Uterus (tissue), 4 donors: ENCODE measurements around the gene SLC39A10. TPM values are rescaled to one million over a fixed set of nuclear protein-coding genes. Genes with fewer than 3 reads are reported as not detected.
A peak's percentile ranks its signal among the peaks of the same experiment; 100 is the strongest.

Experiments used
- DNase-seq, 2 donors: peaks; one replicate each; pipeline ENCODE4 v3.0.0-alpha.2; 2019 to 2020
- H3K27ac ChIP-seq, 2 donors: fragments of 200-600 bp; sonication (generic); 1 replicate in 1 of 2; 2 replicates in 1 of 2; pipeline ENCODE4 v1.5.1; 2016 to 2018
- H3K27me3 ChIP-seq, 2 donors: fragments of 200-600 bp; sonication (generic); one replicate each; pipeline ENCODE4 v1.5.1; 2018 to 2019; ENCODE audit warnings: control low read depth in 1 of 2
- H3K36me3 ChIP-seq, 2 donors: fragments of 200-600 bp; sonication (generic); one replicate each; pipeline ENCODE4 v1.5.1; 2019; ENCODE audit warnings: control low read depth in 1 of 2
- H3K4me1 ChIP-seq, 2 donors: fragments of 200-600 bp; sonication (generic); one replicate each; pipeline ENCODE4 v1.5.1; 2018 to 2019; ENCODE audit warnings: control low read depth in 1 of 2
- H3K4me3 ChIP-seq, 2 donors: fragments of 200-600 bp; sonication (generic); 1 replicate in 1 of 2; 2 replicates in 1 of 2; pipeline ENCODE4 v1.5.1; 2018 to 2019; ENCODE audit warnings: mild to moderate bottlenecking in 1 of 2
- H3K9me3 ChIP-seq, 2 donors: fragments of 200-600 bp; sonication (generic); one replicate each; pipeline ENCODE4 v1.5.1; 2019; ENCODE audit warnings: control low read depth in 1 of 2
- POLR2A ChIP-seq, 2 donors: fragments of 450-650 bp; IDR thresholded peaks; one replicate each; pipeline ENCODE4 v1.6.1; 2016; ENCODE audit warnings: antibody characterized with exemption in 2 of 2, mild to moderate bottlenecking in 1 of 2, moderate library complexity in 1 of 2
- intact Hi-C: fragments of 100-400 bp; cut with DNase I; formaldehyde crosslinking; loops from one replicate; pipeline ENCODE4 v1.15.1; 2023; ENCODE audit warnings: low total_unique reads
- total RNA-seq, 4 donors: library from RNA; depleted of rRNA in 3 of 4; stranded (reverse); fragments of >200 nt in 3 of 4; gene quantifications; one replicate each; pipeline versions ENCODE4 v1.1.0 to v1.2.4, GENCODE V29; 2014 to 2023
- TF ChIP-seq, protein P1 (sequence below), 4 experiments: fragments of 200-600 bp in 2 of 4; fragments of 450-650 bp in 2 of 4; sonication (generic) in 2 of 4; IDR thresholded peaks; one replicate each; pipeline ENCODE4 v1.5.1; 2016 to 2019; ENCODE audit warnings: antibody characterized with exemption in 4 of 4, mild to moderate bottlenecking in 2 of 4, moderate library complexity in 1 of 4
- donor health status: DM: yes; HTN: yes; CAD: no.

SLC39A10 gene, protein sequence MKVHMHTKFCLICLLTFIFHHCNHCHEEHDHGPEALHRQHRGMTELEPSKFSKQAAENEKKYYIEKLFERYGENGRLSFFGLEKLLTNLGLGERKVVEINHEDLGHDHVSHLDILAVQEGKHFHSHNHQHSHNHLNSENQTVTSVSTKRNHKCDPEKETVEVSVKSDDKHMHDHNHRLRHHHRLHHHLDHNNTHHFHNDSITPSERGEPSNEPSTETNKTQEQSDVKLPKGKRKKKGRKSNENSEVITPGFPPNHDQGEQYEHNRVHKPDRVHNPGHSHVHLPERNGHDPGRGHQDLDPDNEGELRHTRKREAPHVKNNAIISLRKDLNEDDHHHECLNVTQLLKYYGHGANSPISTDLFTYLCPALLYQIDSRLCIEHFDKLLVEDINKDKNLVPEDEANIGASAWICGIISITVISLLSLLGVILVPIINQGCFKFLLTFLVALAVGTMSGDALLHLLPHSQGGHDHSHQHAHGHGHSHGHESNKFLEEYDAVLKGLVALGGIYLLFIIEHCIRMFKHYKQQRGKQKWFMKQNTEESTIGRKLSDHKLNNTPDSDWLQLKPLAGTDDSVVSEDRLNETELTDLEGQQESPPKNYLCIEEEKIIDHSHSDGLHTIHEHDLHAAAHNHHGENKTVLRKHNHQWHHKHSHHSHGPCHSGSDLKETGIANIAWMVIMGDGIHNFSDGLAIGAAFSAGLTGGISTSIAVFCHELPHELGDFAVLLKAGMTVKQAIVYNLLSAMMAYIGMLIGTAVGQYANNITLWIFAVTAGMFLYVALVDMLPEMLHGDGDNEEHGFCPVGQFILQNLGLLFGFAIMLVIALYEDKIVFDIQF
- 10 to 100 TPM; 13.1 to 93.5 (median 31.4) TPM for total RNA-seq

- intact Hi-C loops, result no loop called here
- Histone ChIP-seq H3K4me1 (no peaks in the 10 kb centered on the region), H3K27ac (peak within 1 kb of the TSS; percentile 99 to 100), H3K9me3 (no peaks in the 10 kb centered on the region), H3K27me3 (no peaks in the 10 kb centered on the region), H3K36me3 (no peaks in the 10 kb centered on the region), H3K4me3 (peak within 1 kb of the TSS; percentile 85 to 86)
- peak; percentile 97 to 99 for DNase-seq
- TF ChIP-seq, protein P1, sequence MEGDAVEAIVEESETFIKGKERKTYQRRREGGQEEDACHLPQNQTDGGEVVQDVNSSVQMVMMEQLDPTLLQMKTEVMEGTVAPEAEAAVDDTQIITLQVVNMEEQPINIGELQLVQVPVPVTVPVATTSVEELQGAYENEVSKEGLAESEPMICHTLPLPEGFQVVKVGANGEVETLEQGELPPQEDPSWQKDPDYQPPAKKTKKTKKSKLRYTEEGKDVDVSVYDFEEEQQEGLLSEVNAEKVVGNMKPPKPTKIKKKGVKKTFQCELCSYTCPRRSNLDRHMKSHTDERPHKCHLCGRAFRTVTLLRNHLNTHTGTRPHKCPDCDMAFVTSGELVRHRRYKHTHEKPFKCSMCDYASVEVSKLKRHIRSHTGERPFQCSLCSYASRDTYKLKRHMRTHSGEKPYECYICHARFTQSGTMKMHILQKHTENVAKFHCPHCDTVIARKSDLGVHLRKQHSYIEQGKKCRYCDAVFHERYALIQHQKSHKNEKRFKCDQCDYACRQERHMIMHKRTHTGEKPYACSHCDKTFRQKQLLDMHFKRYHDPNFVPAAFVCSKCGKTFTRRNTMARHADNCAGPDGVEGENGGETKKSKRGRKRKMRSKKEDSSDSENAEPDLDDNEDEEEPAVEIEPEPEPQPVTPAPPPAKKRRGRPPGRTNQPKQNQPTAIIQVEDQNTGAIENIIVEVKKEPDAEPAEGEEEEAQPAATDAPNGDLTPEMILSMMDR (IDR thresholded peaks at IDR 0.05), result peak in 3 of 4 experiments; percentile 6 to 39 (median 36)
- TF ChIP-seq POLR2A (IDR thresholded peaks at IDR 0.05), result peak; percentile 91 to 93
These were observed at the start of gene SLC39A10 for GRCh38 chr2:195656859-195657633. SLC39A10 (plus strand) TSS chr2:195657226; CDS start chr2:195680043, 22,817 bp downstream.

GRCh38 chr2:195608768-195609454 is 48.1 kb upstream of the SLC39A10 start:
- intact Hi-C loops, result no loop called here
- no peaks in the 10 kb centered on the region for H3K27me3 ChIP-seq
- H3K27ac ChIP-seq, result no peak overlapping the region
- no peaks in the 10 kb centered on the region for H3K9me3 ChIP-seq
- no peaks in the 10 kb centered on the region for H3K36me3 ChIP-seq
- H3K4me1 ChIP-seq, result no peaks in the 10 kb centered on the region
- H3K4me3 ChIP-seq, result no peak overlapping the region
- TF ChIP-seq, protein P1 (IDR thresholded peaks at IDR 0.05), result no peak
- TF ChIP-seq POLR2A (IDR thresholded peaks at IDR 0.05), result no peak
- DNase-seq, result no peak

DNA sequence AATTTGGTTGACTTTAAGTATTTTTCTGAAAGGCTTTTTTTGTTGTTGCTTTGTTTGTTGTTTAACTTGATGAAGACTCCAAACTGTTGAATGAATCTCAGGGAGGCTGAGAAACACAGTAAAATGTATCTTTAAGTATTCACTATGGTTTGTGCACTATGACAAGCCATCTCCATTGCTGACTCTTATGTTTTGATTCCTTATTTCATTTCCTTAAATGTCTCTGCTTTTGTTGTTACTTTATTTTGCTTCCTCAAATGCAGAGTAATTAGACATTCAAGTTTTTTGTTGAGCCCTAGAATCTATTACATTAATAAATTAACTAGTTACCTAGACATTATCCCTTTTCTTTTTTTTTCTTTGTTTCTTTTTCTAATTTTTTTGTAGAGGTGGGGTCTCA is 46.3 kb upstream of the SLC39A10 start:
- no peak overlapping the region for H3K27ac ChIP-seq
- H3K27me3 ChIP-seq, result no peaks in the 10 kb centered on the region
- intact Hi-C loops, result no loop called here
- no peak for DNase-seq
- H3K4me3 ChIP-seq, result no peak overlapping the region
- no peak for TF ChIP-seq POLR2A (IDR thresholded peaks at IDR 0.05)
- TF ChIP-seq, protein P1 (IDR thresholded peaks at IDR 0.05), result no peak
- no peaks in the 10 kb centered on the region for H3K9me3 ChIP-seq
- H3K4me1 ChIP-seq, result no peaks in the 10 kb centered on the region
- no peaks in the 10 kb centered on the region for H3K36me3 ChIP-seq

DNA sequence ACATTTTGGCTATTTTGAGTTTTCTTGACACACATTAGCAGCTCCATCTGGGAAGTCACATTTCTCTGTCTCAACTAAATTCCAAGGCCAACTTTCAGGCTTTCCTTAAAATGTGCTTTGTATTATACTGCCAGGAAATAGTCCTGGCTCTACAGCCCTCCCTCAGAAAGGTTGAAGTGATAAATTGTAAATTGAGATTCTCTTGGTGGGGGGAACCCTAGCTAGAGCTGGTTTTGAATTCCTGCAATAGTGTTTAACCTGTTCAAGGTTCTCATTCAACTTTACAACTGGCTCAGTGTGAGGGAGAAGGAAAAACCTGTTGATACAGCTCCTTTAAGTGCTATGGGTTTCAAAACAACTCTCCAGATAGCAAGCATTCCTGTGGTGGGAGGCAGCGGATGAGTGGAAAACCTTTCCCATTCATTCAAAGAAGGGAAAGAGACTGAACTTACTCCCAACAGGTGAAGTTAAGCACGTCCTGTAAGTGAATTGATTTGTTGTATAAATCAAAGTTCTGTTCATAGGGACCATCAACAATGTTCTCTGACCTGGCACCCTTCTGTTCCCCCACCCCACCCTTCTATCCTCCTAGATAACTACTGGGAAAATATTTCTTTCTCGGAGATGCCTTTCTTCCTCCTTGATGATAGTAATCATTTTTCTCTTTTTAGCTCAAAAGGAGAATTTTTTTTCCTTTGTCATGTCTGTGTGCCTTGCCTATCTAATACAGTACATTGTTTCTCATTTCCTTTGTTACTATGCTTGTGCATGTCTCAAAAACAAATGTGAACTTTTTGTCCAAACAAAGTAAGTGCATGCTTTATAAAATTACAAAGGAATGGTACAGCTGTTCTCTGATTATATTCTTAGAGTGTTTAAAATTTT is 44.2 kb upstream of the SLC39A10 start:
- Histone ChIP-seq H3K27ac (peak overlapping the region; percentile 26 to 28), H3K36me3 (no peaks in the 10 kb centered on the region), H3K4me3 (no peak overlapping the region), H3K4me1 (no peaks in the 10 kb centered on the region), H3K27me3 (no peaks in the 10 kb centered on the region), H3K9me3 (no peaks in the 10 kb centered on the region)
- DNase-seq, result no peak
- intact Hi-C loops, result no loop called here
- no peak for TF ChIP-seq POLR2A (IDR thresholded peaks at IDR 0.05)
- TF ChIP-seq, protein P1 (IDR thresholded peaks at IDR 0.05), result no peak
